ENCODE data around the gene WFDC10B. TPM values are rescaled to one million over a fixed set of nuclear protein-coding genes. Genes with fewer than 3 reads are reported as not detected.

The WFDC10B gene
- total RNA-seq, 1 experiment from 2014 or later = not detected

DNA sequence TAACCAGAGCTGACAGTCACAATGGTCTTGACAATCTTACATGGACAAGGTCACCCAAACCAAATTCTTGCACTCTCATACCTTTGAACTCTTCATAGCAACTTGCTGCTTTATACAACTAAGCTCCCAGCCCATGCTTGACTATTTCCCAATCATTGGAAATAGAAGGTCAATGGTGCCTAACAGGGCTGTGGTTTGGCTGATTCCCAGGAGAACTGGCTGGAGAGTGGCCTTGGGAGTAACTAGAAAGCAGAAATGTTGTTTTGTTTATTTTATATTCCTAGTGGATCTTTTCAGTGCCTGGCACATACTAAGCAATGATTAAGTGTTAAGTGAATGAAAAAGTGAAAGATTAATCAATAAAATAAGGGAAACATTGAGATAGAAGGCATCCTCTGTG is 20.3 kb upstream of the WFDC10B start:
- no peaks in the 10 kb centered on the region for H3K79me2 ChIP-seq (ENCODE audit: insufficient read depth, low read length)
- no peak overlapping the region for H2BK120ac ChIP-seq (ENCODE audit: low read depth, low read length, poor library complexity, severe bottlenecking)
- no peak overlapping the region for H2BK12ac ChIP-seq (ENCODE audit: insufficient read length, low read depth, low read length)
- no peaks in the 10 kb centered on the region; a peak in 1 of 7 replicates for H3K36me3 Mint-ChIP-seq (ENCODE audit: insufficient read depth in 1 of 3, low read depth in 3 of 3)
- H3K27me3 ChIP-seq (ENCODE audit: insufficient read depth, low read length) = no peaks in the 10 kb centered on the region
- H4K5ac ChIP-seq (ENCODE audit: insufficient read length, low read depth, low read length) = no peak overlapping the region
- peaks cover 0 to 20% of the 10 kb centered on the region in 2 experiments; a peak in 4 of 5 replicates for H3K9me3 Mint-ChIP-seq
- no peak overlapping the region for H2AK5ac ChIP-seq (ENCODE audit: insufficient read length, low read length)
- H2BK15ac ChIP-seq (ENCODE audit: low read depth, low read length) = no peak overlapping the region
- H3K14ac ChIP-seq (ENCODE audit: insufficient read depth, low read length) = no peak overlapping the region
- H3K23ac ChIP-seq (ENCODE audit: insufficient read length, low read depth, low read length) = no peak overlapping the region
- TF ChIP-seq, protein P1, sequence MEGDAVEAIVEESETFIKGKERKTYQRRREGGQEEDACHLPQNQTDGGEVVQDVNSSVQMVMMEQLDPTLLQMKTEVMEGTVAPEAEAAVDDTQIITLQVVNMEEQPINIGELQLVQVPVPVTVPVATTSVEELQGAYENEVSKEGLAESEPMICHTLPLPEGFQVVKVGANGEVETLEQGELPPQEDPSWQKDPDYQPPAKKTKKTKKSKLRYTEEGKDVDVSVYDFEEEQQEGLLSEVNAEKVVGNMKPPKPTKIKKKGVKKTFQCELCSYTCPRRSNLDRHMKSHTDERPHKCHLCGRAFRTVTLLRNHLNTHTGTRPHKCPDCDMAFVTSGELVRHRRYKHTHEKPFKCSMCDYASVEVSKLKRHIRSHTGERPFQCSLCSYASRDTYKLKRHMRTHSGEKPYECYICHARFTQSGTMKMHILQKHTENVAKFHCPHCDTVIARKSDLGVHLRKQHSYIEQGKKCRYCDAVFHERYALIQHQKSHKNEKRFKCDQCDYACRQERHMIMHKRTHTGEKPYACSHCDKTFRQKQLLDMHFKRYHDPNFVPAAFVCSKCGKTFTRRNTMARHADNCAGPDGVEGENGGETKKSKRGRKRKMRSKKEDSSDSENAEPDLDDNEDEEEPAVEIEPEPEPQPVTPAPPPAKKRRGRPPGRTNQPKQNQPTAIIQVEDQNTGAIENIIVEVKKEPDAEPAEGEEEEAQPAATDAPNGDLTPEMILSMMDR (conservative IDR thresholded peaks at IDR 0.05) = no peak
- no peak overlapping the region for H4K91ac ChIP-seq (ENCODE audit: insufficient read length, low read depth, low read length)
- no peak overlapping the region; a peak in 1 of 7 replicates for H3K27ac Mint-ChIP-seq
- no peak overlapping the region for H3K9ac ChIP-seq (ENCODE audit: extremely low read depth, insufficient read length, low read length)
- H3K4me3 Mint-ChIP-seq = no peak overlapping the region
- H3K4ac ChIP-seq (ENCODE audit: low read depth, low read length) = no peak overlapping the region
- H3K18ac ChIP-seq (ENCODE audit: insufficient read length, low read depth, low read length) = no peak overlapping the region
- H3K9me3 ChIP-seq (ENCODE audit: control insufficient read depth, low read depth, low read length) = no peaks in the 10 kb centered on the region
- no peaks in the 10 kb centered on the region for H3K4me1 ChIP-seq (ENCODE audit: insufficient read depth, low read length)
- H2AFZ ChIP-seq (ENCODE audit: low read length) = no peak overlapping the region
- no peak overlapping the region for H3K27ac ChIP-seq (ENCODE audit: insufficient read length, low read depth, low read length)
- DNase-seq = no peak
- H3K4me1 Mint-ChIP-seq = no peaks in the 10 kb centered on the region
- no peak overlapping the region for H3K56ac ChIP-seq (ENCODE audit: insufficient read length, low read depth, low read length)
- H4K8ac ChIP-seq (replicated peaks; ENCODE audit: insufficient read length, low read depth, low read length) = no peak overlapping the region
- H2BK5ac ChIP-seq (ENCODE audit: insufficient read length, low read length) = no peak overlapping the region
- H3K23me2 ChIP-seq (ENCODE audit: insufficient read length, low read depth, low read length, poor library complexity, severe bottlenecking) = no peaks in the 10 kb centered on the region
- H3T11ph ChIP-seq (ENCODE audit: low read length) = no peak overlapping the region
- no peak overlapping the region for H2BK20ac ChIP-seq (ENCODE audit: low read depth, low read length, poor library complexity, severe bottlenecking)
- no peaks in the 10 kb centered on the region for H3K79me1 ChIP-seq (ENCODE audit: insufficient read depth, low read depth, low read length, poor library complexity, severe bottlenecking)
- no peaks in the 10 kb centered on the region; the same call in 1 of the 2 replicates for H3K27me3 Mint-ChIP-seq (ENCODE audit: low read depth)
- no peak overlapping the region for H3K4me2 ChIP-seq (ENCODE audit: insufficient read depth, insufficient read length, low read length)
- H4K20me1 ChIP-seq (ENCODE audit: control insufficient read depth, insufficient read depth, insufficient read length) = no peaks in the 10 kb centered on the region
